Cardiac muscle cell (in vitro differentiated cells and primary cell): Measurements from ENCODE around the gene ZC3H13. TPM values are rescaled to one million over a fixed set of nuclear protein-coding genes. Genes with fewer than 3 reads are reported as not detected.

Experiments used
- DNase-seq, 2 donors: peaks; one replicate each; pipeline versions ENCODE4 v3.0.0 to v3.0.0-alpha.2; 2010 to 2017; ENCODE audit warnings: low read depth in 1 of 2, low spot score in 1 of 2
- H3K27ac ChIP-seq: fragments of 200-600 bp; sonication (generic); 2 replicates; pipeline ENCODE4 v1.5.1; 2016
- H3K27me3 ChIP-seq: fragments of 200-600 bp; sonication (generic); 2 replicates; pipeline ENCODE4 v1.6.0; 2016; ENCODE audit warnings: control low read depth
- H3K36me3 ChIP-seq: fragments of 200-600 bp; sonication (generic); 2 replicates; pipeline ENCODE4 v1.5.1; 2016; ENCODE audit warnings: control low read depth
- H3K4me1 ChIP-seq: fragments of 200-600 bp; sonication (generic); 2 replicates; pipeline ENCODE4 v1.8.1; 2017; ENCODE audit warnings: low read depth, mild to moderate bottlenecking, mixed run types
- H3K4me3 ChIP-seq: fragments of 200-600 bp; sonication (generic); 2 replicates; pipeline ENCODE4 v1.5.1; 2016; ENCODE audit warnings: mild to moderate bottlenecking
- H3K9me3 ChIP-seq: fragments of 200-600 bp; sonication (generic); 2 replicates; pipeline ENCODE4 v1.5.1; 2017; ENCODE audit warnings: low read depth, mild to moderate bottlenecking, control low read depth
- polyA plus RNA-seq: library from polyadenylated mRNA; unstranded; fragments of >200 nt; fragmentation: Nextera tagmentation; extraction: Ambion mirVana; gene quantifications from 2 replicates; pipeline ENCODE4 v1.2.1, GENCODE V29; 2016
- total RNA-seq: library from RNA; depleted of rRNA; stranded (reverse); fragments of >200 nt; gene quantifications from 2 replicates; pipeline ENCODE4 v1.2.3, GENCODE V29; 2016
- TF ChIP-seq, protein P1 (sequence below): IDR thresholded peaks from 2 replicates; pipeline ENCODE4 v1.5.1; 2012; ENCODE audit warnings: low read depth, mild to moderate bottlenecking, low read length

The ZC3H13 gene
- total and polyA plus RNA-seq, 2 experiments from 2014 or later = 20.0 to 55.2 TPM

DNA sequence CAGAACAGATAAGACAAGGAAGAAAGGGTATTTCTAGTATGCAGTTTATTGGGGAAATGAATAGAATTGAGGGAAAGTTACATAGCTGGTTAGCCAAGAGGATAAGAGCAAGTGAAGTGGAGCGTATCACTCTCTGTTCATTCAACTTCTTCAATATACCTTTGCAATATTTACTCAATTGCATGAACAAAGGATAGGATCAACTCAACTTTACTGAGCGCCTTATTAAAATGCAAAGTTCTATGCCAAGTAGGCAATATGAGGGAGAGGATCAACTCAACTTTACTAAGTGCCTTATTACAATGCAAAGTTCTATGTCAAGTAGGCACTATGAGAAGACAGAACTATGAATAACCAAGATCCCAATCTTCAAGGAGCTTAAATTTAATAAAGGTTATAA lies 43.9 kb downstream of the ZC3H13 start:
- Histone ChIP-seq H3K36me3 (peaks cover 44% of the 10 kb centered on the region), H3K9me3 (no peaks in the 10 kb centered on the region), H3K4me1 (no peaks in the 10 kb centered on the region), H3K27ac (no peak overlapping the region), H3K27me3 (no peaks in the 10 kb centered on the region), H3K4me3 (no peak overlapping the region)
- TF ChIP-seq, protein P1, sequence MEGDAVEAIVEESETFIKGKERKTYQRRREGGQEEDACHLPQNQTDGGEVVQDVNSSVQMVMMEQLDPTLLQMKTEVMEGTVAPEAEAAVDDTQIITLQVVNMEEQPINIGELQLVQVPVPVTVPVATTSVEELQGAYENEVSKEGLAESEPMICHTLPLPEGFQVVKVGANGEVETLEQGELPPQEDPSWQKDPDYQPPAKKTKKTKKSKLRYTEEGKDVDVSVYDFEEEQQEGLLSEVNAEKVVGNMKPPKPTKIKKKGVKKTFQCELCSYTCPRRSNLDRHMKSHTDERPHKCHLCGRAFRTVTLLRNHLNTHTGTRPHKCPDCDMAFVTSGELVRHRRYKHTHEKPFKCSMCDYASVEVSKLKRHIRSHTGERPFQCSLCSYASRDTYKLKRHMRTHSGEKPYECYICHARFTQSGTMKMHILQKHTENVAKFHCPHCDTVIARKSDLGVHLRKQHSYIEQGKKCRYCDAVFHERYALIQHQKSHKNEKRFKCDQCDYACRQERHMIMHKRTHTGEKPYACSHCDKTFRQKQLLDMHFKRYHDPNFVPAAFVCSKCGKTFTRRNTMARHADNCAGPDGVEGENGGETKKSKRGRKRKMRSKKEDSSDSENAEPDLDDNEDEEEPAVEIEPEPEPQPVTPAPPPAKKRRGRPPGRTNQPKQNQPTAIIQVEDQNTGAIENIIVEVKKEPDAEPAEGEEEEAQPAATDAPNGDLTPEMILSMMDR = no peak
- no peak for DNase-seq

DNA sequence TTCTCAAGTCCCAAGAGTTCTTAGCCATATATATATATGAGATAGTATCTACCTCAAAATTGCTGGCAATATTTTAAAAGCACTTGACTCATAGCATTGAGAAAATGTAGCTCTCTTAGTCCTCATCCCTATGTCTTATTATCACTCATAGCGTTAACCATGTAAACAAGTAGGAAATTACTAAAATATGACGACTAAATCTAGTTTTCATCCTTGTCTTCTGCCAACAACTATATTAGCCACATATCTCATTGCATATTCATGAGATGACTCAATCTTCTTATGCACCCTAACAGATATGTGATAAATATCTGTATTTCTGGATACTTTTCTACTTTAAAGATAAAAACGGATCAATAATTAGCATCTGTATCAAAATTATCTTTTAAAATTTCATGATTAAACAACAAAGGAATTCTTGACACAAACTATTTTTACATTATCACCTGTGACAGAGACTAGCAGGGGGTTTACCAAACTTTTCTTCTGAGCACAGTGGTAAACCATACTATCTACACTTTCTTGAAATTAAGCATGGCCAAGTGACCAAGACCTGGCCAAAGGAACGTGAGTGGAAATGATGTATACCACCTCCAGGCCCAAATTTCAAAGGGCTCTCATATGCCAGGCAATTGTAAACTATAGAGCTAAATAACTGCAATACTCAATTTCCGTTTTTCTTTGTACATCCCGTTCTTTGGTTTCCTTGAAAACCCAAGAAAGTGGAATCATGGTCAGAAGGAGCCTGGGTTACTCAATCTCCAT lies 45.7 kb downstream of the ZC3H13 start:
- Histone ChIP-seq H3K9me3 (no peaks in the 10 kb centered on the region), H3K4me1 (no peaks in the 10 kb centered on the region), H3K36me3 (peaks cover 60% of the 10 kb centered on the region), H3K4me3 (no peak overlapping the region), H3K27ac (no peak overlapping the region), H3K27me3 (no peaks in the 10 kb centered on the region)
- DNase-seq = no peak
- TF ChIP-seq, protein P1 = no peak

DNA sequence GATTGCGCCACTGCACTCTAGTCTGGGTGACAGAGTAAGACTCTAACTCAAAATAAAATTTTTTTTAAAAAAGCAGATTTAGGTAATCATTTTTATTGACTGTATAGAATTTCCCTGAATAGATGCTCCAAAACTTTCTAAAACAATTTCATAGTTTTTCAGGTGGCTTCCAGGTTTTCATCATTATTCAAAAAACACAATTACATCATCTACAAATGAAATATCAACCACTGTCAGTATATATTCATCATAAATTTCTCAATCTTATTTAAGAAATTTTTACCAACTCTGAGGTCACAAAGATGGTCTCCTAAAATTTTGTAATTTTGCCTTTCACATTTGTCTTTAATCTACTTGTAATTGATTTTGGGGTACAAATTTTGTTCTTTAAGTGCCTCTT lies 48.1 kb downstream of the ZC3H13 start:
- Histone ChIP-seq H3K4me1 (no peaks in the 10 kb centered on the region), H3K36me3 (peaks cover 62% of the 10 kb centered on the region)

DNA sequence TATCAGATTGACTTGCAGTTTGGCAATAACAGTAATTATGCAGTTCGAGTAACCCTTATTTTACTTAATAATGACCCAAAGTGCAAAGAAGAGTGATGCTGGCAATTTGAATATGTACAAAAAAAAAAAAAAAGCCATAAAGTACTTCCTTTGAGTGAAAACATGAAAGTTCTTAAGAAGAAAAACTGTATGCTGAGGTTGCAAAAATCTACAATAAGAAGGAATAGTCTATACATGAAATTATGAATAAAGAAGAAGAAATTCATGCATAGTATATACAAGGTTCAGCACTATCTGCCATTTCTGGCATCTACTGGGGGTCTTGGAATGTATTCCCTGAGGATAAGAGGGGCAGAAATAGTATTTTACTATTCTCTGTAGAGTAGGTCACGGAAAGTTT lies 55.9 kb downstream of the ZC3H13 start:
- H3K27ac ChIP-seq = no peak overlapping the region
- H3K4me1 ChIP-seq = no peaks in the 10 kb centered on the region
- no peak overlapping the region for H3K4me3 ChIP-seq
- H3K36me3 ChIP-seq = peaks cover 26% of the 10 kb centered on the region
- TF ChIP-seq, protein P1 = no peak
- no peak for DNase-seq
- no peaks in the 10 kb centered on the region for H3K27me3 ChIP-seq
- H3K9me3 ChIP-seq = no peaks in the 10 kb centered on the region

More for the DNA sequence above, 48.1 kb downstream of the ZC3H13 start:
- H3K27me3 ChIP-seq = no peaks in the 10 kb centered on the region
- H3K4me3 ChIP-seq = no peak overlapping the region
- no peak overlapping the region for H3K27ac ChIP-seq
- TF ChIP-seq, protein P1 = no peak
- DNase-seq = no peak
- no peaks in the 10 kb centered on the region for H3K9me3 ChIP-seq

DNA sequence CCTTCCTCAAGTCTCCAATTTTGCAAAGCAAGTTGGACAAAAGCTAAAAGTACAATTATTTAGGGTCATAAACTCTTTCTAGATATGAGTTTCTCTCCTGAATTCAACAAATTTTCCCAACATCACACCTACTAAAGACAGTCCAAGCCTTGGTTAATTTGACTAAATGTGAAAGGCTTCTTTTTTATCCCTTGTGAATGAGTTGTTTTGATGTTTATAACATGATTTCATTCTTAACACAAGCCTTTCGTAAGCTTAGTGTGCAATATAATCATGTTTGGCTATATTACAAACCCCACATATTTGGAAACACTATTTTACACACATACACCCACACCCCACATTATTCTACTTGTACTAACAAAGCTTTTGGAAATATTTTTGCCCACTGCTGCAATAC lies 57.3 kb downstream of the ZC3H13 start:
- no peaks in the 10 kb centered on the region for H3K4me1 ChIP-seq
- H3K4me3 ChIP-seq = no peak overlapping the region
- H3K9me3 ChIP-seq = no peaks in the 10 kb centered on the region
- H3K36me3 ChIP-seq = peaks cover 19% of the 10 kb centered on the region
- H3K27ac ChIP-seq = no peak overlapping the region
- H3K27me3 ChIP-seq = no peaks in the 10 kb centered on the region
- TF ChIP-seq, protein P1 = no peak
- DNase-seq = no peak
